Measurements from ENCODE around the gene FNBP1L.

The FNBP1L gene

DNA sequence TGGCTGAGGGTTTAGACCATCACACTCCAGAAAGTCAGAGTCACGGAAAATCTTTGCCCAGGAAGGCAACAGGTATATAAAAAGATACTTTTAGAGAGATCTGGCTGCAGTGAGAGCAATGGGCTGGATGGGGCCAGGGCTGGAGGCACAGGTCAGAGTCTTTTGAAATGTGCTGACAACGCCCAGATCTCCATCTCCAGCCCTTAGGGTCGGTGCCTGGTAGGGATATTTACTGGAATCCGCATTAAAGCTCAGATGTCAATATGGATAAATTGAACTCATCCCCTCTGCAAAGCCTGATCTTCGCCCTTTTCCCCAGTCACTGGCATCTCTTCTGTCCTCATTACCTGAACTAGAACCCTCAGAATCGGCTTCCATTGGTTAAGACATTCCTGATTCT lies 151.6 kb downstream of the FNBP1L start:
- Histone ChIP-seq H3K4me3 (ENCODE audit: low read length in 2 of 2) (no peak overlapping the region), H3K9ac (ENCODE audit: low read length in 2 of 2) (no peak overlapping the region), H3K4me1 (ENCODE audit: control insufficient read depth, insufficient read depth, low read length) (peaks cover 27% of the 10 kb centered on the region), H3K27ac (ENCODE audit: low read length) (no peak overlapping the region), H3K9me3 (ENCODE audit: control insufficient read depth in 2 of 2, low read length in 2 of 2) (no peaks in the 10 kb centered on the region), H3K27me3 (ENCODE audit: control insufficient read depth in 1 of 2, insufficient read depth in 2 of 2, low read length in 2 of 2) (no peaks in the 10 kb centered on the region), H3K36me3 (ENCODE audit: control insufficient read depth in 2 of 2, insufficient read depth in 2 of 2, low read length in 2 of 2) (peaks cover 0 to 2% of the 10 kb centered on the region in 2 donors)

DNA sequence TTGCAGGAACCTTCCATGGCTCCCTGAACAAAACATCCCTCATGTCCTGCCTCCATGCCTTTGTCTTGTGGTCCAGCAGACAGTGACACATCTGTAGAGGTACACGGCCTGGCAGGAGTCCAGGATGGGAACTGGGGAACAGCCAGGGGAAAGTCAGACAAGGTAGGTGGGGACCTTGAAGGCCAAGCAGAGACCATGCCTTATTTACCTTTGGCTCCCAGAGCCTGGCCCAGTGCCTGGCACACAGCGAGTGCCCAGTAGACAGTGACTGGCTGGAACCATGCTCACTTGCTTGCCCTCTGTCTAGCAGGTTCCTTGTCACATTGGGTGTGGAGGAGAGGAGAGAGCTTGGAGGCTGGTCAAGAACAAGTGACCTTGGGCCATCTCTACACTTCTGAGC lies 152.7 kb downstream of the FNBP1L start:
- Histone ChIP-seq H3K27me3 (ENCODE audit: control insufficient read depth in 1 of 2, insufficient read depth in 2 of 2, low read length in 2 of 2) (no peaks in the 10 kb centered on the region), H3K27ac (ENCODE audit: low read length) (no peak overlapping the region), H3K4me1 (ENCODE audit: control insufficient read depth, insufficient read depth, low read length) (peaks cover 27% of the 10 kb centered on the region), H3K4me3 (ENCODE audit: low read length in 2 of 2) (no peak overlapping the region), H3K9me3 (ENCODE audit: control insufficient read depth in 2 of 2, low read length in 2 of 2) (no peaks in the 10 kb centered on the region), H3K36me3 (ENCODE audit: control insufficient read depth in 2 of 2, insufficient read depth in 2 of 2, low read length in 2 of 2) (peaks cover 0 to 2% of the 10 kb centered on the region in 2 donors), H3K9ac (ENCODE audit: low read length in 2 of 2) (no peak overlapping the region)

DNA sequence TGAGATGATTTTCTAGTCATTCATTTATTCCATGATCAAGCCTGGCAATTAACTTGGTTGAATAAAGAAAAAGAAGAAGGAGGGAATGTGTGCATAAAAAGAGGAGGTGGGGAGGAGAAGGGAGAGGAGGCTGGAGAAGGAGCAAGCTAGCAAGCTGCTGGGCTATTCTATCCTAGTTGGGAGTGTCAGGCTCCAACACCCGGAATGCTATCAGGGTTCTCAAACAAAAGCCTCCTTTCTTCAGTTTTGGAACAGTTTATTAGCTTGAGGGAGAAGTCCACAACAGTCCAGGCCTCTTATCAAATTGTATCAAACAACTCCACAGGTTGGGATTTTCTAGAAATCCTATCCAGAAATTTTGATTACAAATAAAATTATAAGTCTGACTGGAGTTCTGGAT lies 153.8 kb downstream of the FNBP1L start:
- Histone ChIP-seq H3K27me3 (ENCODE audit: control insufficient read depth in 1 of 2, insufficient read depth in 2 of 2, low read length in 2 of 2) (no peaks in the 10 kb centered on the region), H3K9ac (ENCODE audit: low read length in 2 of 2) (no peak overlapping the region), H3K27ac (ENCODE audit: low read length) (no peak overlapping the region), H3K4me1 (ENCODE audit: control insufficient read depth, insufficient read depth, low read length) (peaks cover 24% of the 10 kb centered on the region), H3K36me3 (ENCODE audit: control insufficient read depth in 2 of 2, insufficient read depth in 2 of 2, low read length in 2 of 2) (peaks cover 0 to 2% of the 10 kb centered on the region in 2 donors), H3K9me3 (ENCODE audit: control insufficient read depth in 2 of 2, low read length in 2 of 2) (no peaks in the 10 kb centered on the region), H3K4me3 (ENCODE audit: low read length in 2 of 2) (no peak overlapping the region)

DNA sequence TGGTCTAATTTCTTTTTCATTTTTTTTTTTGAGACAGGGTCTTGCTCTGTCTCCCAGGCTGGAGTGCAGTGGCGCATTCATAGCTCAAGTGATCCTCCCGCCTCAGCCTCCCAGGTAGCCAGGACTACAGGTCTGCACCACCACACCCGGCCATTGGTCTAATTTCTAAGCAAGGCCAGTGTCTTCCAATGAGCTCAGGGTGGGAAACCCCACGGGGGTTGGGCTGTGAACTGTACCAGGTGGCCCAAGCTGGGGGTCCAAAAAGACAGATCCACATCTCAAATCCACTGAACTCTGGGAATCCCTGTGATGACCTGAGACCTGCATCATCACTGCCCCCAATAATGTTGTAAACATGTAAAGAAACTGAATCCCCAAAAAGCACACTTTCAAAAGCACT lies 154.2 kb downstream of the FNBP1L start:
- Histone ChIP-seq H3K9ac (ENCODE audit: low read length in 2 of 2) (no peak overlapping the region), H3K9me3 (ENCODE audit: control insufficient read depth in 2 of 2, low read length in 2 of 2) (no peaks in the 10 kb centered on the region), H3K27me3 (ENCODE audit: control insufficient read depth in 1 of 2, insufficient read depth in 2 of 2, low read length in 2 of 2) (no peaks in the 10 kb centered on the region), H3K27ac (ENCODE audit: low read length) (no peak overlapping the region), H3K4me3 (ENCODE audit: low read length in 2 of 2) (no peak overlapping the region), H3K36me3 (ENCODE audit: control insufficient read depth in 2 of 2, insufficient read depth in 2 of 2, low read length in 2 of 2) (peaks cover 0 to 2% of the 10 kb centered on the region in 2 donors), H3K4me1 (ENCODE audit: control insufficient read depth, insufficient read depth, low read length) (peaks cover 23% of the 10 kb centered on the region)

DNA sequence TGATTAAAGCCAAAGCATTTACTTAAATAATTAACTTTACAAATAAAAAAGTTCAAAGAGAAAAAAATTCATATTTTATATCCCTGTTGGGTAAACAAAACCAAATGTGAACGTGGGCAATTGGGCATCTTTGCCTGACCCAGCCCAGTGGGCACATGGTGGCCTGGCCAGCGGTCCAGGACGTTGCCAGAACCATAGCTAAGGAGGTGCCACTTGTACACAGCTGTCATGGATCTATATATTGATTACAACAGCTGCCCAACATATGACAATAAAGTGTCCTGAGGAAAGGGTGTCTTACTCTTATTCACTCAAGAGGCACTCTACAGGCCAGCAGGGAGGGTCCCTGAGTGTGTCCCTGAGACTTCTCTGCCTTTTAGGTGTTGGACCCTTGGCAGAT lies 155.2 kb downstream of the FNBP1L start:
- Histone ChIP-seq H3K9ac (ENCODE audit: low read length in 2 of 2) (no peak overlapping the region), H3K27me3 (ENCODE audit: control insufficient read depth in 1 of 2, insufficient read depth in 2 of 2, low read length in 2 of 2) (no peaks in the 10 kb centered on the region), H3K4me3 (ENCODE audit: low read length in 2 of 2) (no peak overlapping the region), H3K9me3 (ENCODE audit: control insufficient read depth in 2 of 2, low read length in 2 of 2) (no peaks in the 10 kb centered on the region), H3K27ac (ENCODE audit: low read length) (no peak overlapping the region), H3K36me3 (ENCODE audit: control insufficient read depth in 2 of 2, insufficient read depth in 2 of 2, low read length in 2 of 2) (peaks cover 0 to 2% of the 10 kb centered on the region in 2 donors), H3K4me1 (ENCODE audit: control insufficient read depth, insufficient read depth, low read length) (peaks cover 23% of the 10 kb centered on the region)

DNA sequence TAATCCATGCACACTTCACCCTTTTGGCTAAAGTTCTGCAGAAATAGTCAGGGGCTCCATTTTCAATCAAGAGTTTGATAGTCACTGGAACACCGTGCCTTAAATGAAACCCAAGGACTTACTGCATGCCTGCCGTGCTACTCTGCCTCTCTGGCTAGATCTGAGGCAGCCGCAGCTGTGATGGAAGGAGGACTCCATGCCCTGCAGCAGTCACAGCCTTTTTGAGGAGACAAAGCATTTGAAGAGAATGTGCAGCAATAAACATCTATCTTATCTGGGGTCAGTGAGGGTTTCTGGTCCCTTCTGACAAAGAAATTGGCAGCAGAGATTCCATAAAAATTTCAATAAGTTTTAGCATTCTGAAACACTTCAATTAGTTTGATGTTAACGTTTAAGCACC lies 155.7 kb downstream of the FNBP1L start:
- H3K27me3 ChIP-seq (ENCODE audit: control insufficient read depth in 1 of 2, insufficient read depth in 2 of 2, low read length in 2 of 2) = no peaks in the 10 kb centered on the region
- no peaks in the 10 kb centered on the region for H3K9me3 ChIP-seq (ENCODE audit: control insufficient read depth in 2 of 2, low read length in 2 of 2)
- no peak overlapping the region for H3K9ac ChIP-seq (ENCODE audit: low read length in 2 of 2)
- peaks cover 24% of the 10 kb centered on the region for H3K4me1 ChIP-seq (ENCODE audit: control insufficient read depth, insufficient read depth, low read length)
- H3K36me3 ChIP-seq (ENCODE audit: control insufficient read depth in 2 of 2, insufficient read depth in 2 of 2, low read length in 2 of 2) = peaks cover 0 to 2% of the 10 kb centered on the region in 2 donors
- H3K27ac ChIP-seq (ENCODE audit: low read length) = no peak overlapping the region
- H3K4me3 ChIP-seq (ENCODE audit: low read length in 2 of 2) = no peak overlapping the region
